K562 (cell line): Measurements from ENCODE around the gene ZNF326. TPM values are rescaled to one million over a fixed set of nuclear protein-coding genes. Genes with fewer than 3 reads are reported as not detected.

Experiments used
- ARID1B ChIP-seq: fragments of 450-650 bp; IDR thresholded peaks from 2 replicates; pipeline ENCODE4 v1.6.1; 2016; ENCODE audit warnings: antibody characterized with exemption, mild to moderate bottlenecking, inconsistent platforms
- BRD4 ChIP-seq: fragments of 200-600 bp; sonication (generic); IDR thresholded peaks from 2 replicates; pipeline ENCODE4 v1.6.1; 2017; ENCODE audit warnings: inconsistent platforms
- BRF1 ChIP-seq: IDR thresholded peaks from 3 replicates; pipeline ENCODE4 v1.6.1; 2011; ENCODE audit warnings: borderline replicate concordance, mild to moderate bottlenecking; ENCODE audit not compliant: insufficient read length; ENCODE audit errors: extremely low read depth
- CBFA2T3 ChIP-seq: fragments of 450-650 bp; IDR thresholded peaks from 2 replicates; pipeline ENCODE4 v1.6.1; 2017
- CBFB ChIP-seq: sonication (generic); formaldehyde crosslinking; IDR thresholded peaks from 2 replicates; pipeline ENCODE4 v1.4.0; 2020; ENCODE audit warnings: mild to moderate bottlenecking, missing genetic modification reagents
- CEBPG ChIP-seq, 3 experiments: fragments of 200-800 bp in 1 of 3; sonication (Bioruptor generic) in 1 of 3; sonication (generic) in 1 of 3; formaldehyde crosslinking in 1 of 3; IDR thresholded peaks in 2 of 3; conservative IDR thresholded peaks in 1 of 3; 2 replicates each; pipeline versions ENCODE4 v1.6.1 to v1.8.0; 2016 to 2022; ENCODE audit warnings: missing compliant biosample characterization in 2 of 3, missing genetic modification characterization in 2 of 3, mild to moderate bottlenecking in 1 of 3, missing genetic modification reagents in 1 of 3
- FOXK2 ChIP-seq, 2 experiments: fragments of 450-650 bp; IDR thresholded peaks in 1 of 2; conservative IDR thresholded peaks in 1 of 2; 2 replicates each; pipeline ENCODE4 v1.6.1; 2016; ENCODE audit warnings: low read depth in 2 of 2, mild to moderate bottlenecking in 1 of 2
- GATA2 ChIP-seq: sonication (generic); formaldehyde crosslinking; IDR thresholded peaks from 2 replicates; pipeline ENCODE4 v1.4.0; 2020; ENCODE audit warnings: mild to moderate bottlenecking, missing genetic modification reagents
- HSF4 ChIP-seq: fragments of 250-450 bp; sonication (Bioruptor Pico); IDR thresholded peaks from 2 replicates; pipeline ENCODE4 v2.1.2; 2022; ENCODE audit warnings: mild to moderate bottlenecking, moderate library complexity, borderline replicate concordance
- PKNOX1 ChIP-seq: fragments of 450-650 bp; IDR thresholded peaks from 2 replicates; pipeline ENCODE4 v1.6.1; 2016
- RCOR1 ChIP-seq, 2 experiments: IDR thresholded peaks; 2 replicates each; pipeline ENCODE4 v1.6.1; 2012; ENCODE audit warnings: low read depth in 2 of 2, low read length in 2 of 2, borderline replicate concordance in 1 of 2, improper control_type of control experiment in 1 of 2
- SMC3 ChIP-seq: conservative IDR thresholded peaks from 2 replicates; pipeline ENCODE4 v1.6.1; 2011; ENCODE audit warnings: low read depth, low read length, improper control_type of control experiment; ENCODE audit not compliant: insufficient read depth
- TCFL5 ChIP-seq: fragments of 250-450 bp; sonication (Bioruptor Pico); conservative IDR thresholded peaks from 2 replicates; pipeline ENCODE4 v1.6.1; 2021; ENCODE audit warnings: mild to moderate bottlenecking, moderate library complexity, matching md5 sums
- TSHZ1 ChIP-seq: fragments of 250-450 bp; sonication (Bioruptor Pico); IDR thresholded peaks from 2 replicates; pipeline ENCODE4 v1.4.0; 2020; ENCODE audit warnings: mild to moderate bottlenecking, moderate library complexity
- VEZF1 ChIP-seq: fragments of 200-800 bp; sonication (Bioruptor generic); IDR thresholded peaks from 2 replicates; pipeline ENCODE4 v1.6.1; 2017; ENCODE audit warnings: missing genetic modification characterization, missing compliant biosample characterization
- YBX1 ChIP-seq: fragments of 450-650 bp; IDR thresholded peaks from 2 replicates; pipeline ENCODE4 v1.7.1; 2016; ENCODE audit warnings: mild to moderate bottlenecking
- ZNF518B ChIP-seq: fragments of 250-450 bp; sonication (Bioruptor Pico); IDR thresholded peaks from 2 replicates; pipeline ENCODE4 v1.5.0; 2021; ENCODE audit warnings: mild to moderate bottlenecking, moderate library complexity
- polyA plus RNA-seq, 8 experiments: library from polyadenylated mRNA; depleted of rRNA in 4 of 8; stranded (reverse) in 5 of 8; unstranded in 3 of 8; fragments of >200 nt; fragmentation: Nextera tagmentation in 2 of 8; fragmentation: Illumina TruSeq in 1 of 8; extraction: Ambion mirVana in 2 of 8; extraction: Trizol in 1 of 8; gene quantifications; 2 replicates each; pipeline versions ENCODE4 v1.2.1 to v1.2.3, GENCODE V29; 2011 to 2014; ENCODE audit warnings: inconsistent platforms in 1 of 8, missing spikeins in 1 of 8
- total RNA-seq, 7 experiments: library from RNA; depleted of rRNA in 6 of 7; stranded (reverse); fragments of >200 nt in 6 of 7; fragmentation: Illumina TruSeq in 2 of 7; extraction: Trizol in 2 of 7; gene quantifications; 2 replicates each; pipeline versions ENCODE4 v1.2.1 to v1.2.3, GENCODE V29; 2011 to 2021; ENCODE audit warnings: low replicate concordance in 1 of 7

Gene ZNF326
- total and polyA plus RNA-seq, 9 of the 15 experiments (the other 6 are each of a cell fraction or from before 2014, with no cell fraction given) = 7.2 to 33.2 (median 20.1) TPM

GRCh38 chr1:89994805-89995597 lies at the start of gene ZNF326 (continued):
- TF ChIP-seq ZNF518B (CRISPR knock-in tag) = no peak
- TF ChIP-seq ARID1B = no peak; the same call in 1 of the 2 replicates
- TF ChIP-seq SMC3 = 0 out of 2 replicates have a peak, but pooled peaks have one; percentile 4
- TF ChIP-seq PKNOX1 = peak; percentile 89
- TF ChIP-seq CBFA2T3 = no peak
- no peak for TF ChIP-seq TSHZ1 (CRISPR knock-in tag)
- peak in 1 of 2 experiments; percentile 56; a peak in 2 of 4 replicates for TF ChIP-seq FOXK2 (conservative IDR thresholded peaks at IDR 0.05 in 1 of 2, IDR thresholded peaks at IDR 0.05 in 1 of 2; ENCODE audit: low read depth in 2 of 2)
- TF ChIP-seq BRD4 = no peak
- no peak for TF ChIP-seq TCFL5
- no peak for TF ChIP-seq HSF4 (CRISPR knock-in tag)
- TF ChIP-seq YBX1 = no peak
- TF ChIP-seq RCOR1 (IDR thresholded peaks at IDR 0.05; ENCODE audit: borderline replicate concordance in 1 of 2, low read depth in 2 of 2, low read length in 2 of 2) = no peak; a peak in 1 of 4 replicates
- TF ChIP-seq GATA2 = no peak
- peak; percentile 71 for TF ChIP-seq VEZF1 (CRISPR knock-in tag)
- no peak for TF ChIP-seq CEBPG (CRISPR knock-in tag; IDR thresholded peaks at IDR 0.05)
- 0 out of 4 replicates have a peak, but pooled peaks of 1 of the 2 experiments have one; percentile 27 for TF ChIP-seq CEBPG (tag; conservative IDR thresholded peaks at IDR 0.05 in 1 of 2, IDR thresholded peaks at IDR 0.05 in 1 of 2)
- no peak for TF ChIP-seq BRF1
- TF ChIP-seq CBFB (CRISPR knock-in tag) = 0 out of 2 replicates have a peak, but pooled peaks have one; percentile 39
